ENCODE data around the gene TBX18. TPM values are rescaled to one million over a fixed set of nuclear protein-coding genes. Genes with fewer than 3 reads are reported as not detected.

Gene TBX18
- total and polyA plus RNA-seq, 9 of the 15 experiments (the other 6 are each of a cell fraction or from before 2014, with no cell fraction given), result 4.0 to 36.1 (median 20.7) TPM

DNA sequence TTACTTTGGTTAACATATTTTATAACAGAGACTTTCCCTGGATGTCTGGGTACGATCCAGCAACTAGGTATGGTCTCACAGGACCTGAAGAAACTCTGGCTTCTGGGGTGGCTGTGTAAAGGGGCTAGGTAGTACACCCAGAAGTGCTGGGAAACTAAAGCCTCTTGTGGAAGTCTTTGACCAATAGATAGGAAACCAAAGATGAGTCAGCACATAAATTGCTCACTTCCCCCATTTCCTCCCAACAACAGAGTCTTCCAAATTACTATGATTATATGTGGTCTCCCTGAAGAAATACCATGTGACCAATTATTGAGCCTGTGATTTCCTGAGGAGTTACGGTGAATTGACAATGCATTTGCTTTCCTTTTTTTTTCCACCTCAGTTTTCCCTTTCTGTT is 26.8 kb upstream of the TBX18 start (continued):
- TF ChIP-seq GATAD2B (IDR thresholded peaks at IDR 0.05; ENCODE audit: borderline replicate concordance) (no peak; the same call in 1 of the 2 replicates), NFE2 (IDR thresholded peaks at IDR 0.05; ENCODE audit: low read depth) (peak; percentile 97), ATF7 (IDR thresholded peaks at IDR 0.05) (0 out of 2 replicates have a peak, but pooled peaks have one; percentile 27), POLR2AphosphoS2 (IDR thresholded peaks at IDR 0.05; ENCODE audit: low read length) (no peak), TCF7 (IDR thresholded peaks at IDR 0.05; ENCODE audit: borderline replicate concordance) (no peak), XRCC4 (IDR thresholded peaks at IDR 0.05; ENCODE audit: extremely low read depth, insufficient read depth, insufficient read length) (no peak), CREBBP (IDR thresholded peaks at IDR 0.05; ENCODE audit: low read depth, low read length) (no peak), ZBTB8A (IDR thresholded peaks at IDR 0.05; ENCODE audit: partially characterized antibody) (no peak), ZNF197 (CRISPR knock-in tag; IDR thresholded peaks at IDR 0.05; ENCODE audit: low read depth) (no peak), SOX6 (IDR thresholded peaks at IDR 0.05) (peak; percentile 28; the same call in 1 of the 2 replicates), ERF (CRISPR knock-in tag; IDR thresholded peaks at IDR 0.05) (no peak), ZNF311 (CRISPR knock-in tag; IDR thresholded peaks at IDR 0.05) (no peak), KAT8 (IDR thresholded peaks at IDR 0.05; ENCODE audit: low read depth) (no peak)
- TF ChIP-seq, protein P1, sequence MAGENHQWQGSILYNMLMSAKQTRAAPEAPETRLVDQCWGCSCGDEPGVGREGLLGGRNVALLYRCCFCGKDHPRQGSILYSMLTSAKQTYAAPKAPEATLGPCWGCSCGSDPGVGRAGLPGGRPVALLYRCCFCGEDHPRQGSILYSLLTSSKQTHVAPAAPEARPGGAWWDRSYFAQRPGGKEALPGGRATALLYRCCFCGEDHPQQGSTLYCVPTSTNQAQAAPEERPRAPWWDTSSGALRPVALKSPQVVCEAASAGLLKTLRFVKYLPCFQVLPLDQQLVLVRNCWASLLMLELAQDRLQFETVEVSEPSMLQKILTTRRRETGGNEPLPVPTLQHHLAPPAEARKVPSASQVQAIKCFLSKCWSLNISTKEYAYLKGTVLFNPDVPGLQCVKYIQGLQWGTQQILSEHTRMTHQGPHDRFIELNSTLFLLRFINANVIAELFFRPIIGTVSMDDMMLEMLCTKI (IDR thresholded peaks at IDR 0.05; ENCODE audit: partially characterized antibody), result no peak
- TF ChIP-seq, protein P2, sequence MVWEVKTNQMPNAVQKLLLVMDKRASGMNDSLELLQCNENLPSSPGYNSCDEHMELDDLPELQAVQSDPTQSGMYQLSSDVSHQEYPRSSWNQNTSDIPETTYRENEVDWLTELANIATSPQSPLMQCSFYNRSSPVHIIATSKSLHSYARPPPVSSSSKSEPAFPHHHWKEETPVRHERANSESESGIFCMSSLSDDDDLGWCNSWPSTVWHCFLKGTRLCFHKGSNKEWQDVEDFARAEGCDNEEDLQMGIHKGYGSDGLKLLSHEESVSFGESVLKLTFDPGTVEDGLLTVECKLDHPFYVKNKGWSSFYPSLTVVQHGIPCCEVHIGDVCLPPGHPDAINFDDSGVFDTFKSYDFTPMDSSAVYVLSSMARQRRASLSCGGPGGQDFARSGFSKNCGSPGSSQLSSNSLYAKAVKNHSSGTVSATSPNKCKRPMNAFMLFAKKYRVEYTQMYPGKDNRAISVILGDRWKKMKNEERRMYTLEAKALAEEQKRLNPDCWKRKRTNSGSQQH (CRISPR knock-in tag; IDR thresholded peaks at IDR 0.05), result no peak
- TF ChIP-seq, protein P3, sequence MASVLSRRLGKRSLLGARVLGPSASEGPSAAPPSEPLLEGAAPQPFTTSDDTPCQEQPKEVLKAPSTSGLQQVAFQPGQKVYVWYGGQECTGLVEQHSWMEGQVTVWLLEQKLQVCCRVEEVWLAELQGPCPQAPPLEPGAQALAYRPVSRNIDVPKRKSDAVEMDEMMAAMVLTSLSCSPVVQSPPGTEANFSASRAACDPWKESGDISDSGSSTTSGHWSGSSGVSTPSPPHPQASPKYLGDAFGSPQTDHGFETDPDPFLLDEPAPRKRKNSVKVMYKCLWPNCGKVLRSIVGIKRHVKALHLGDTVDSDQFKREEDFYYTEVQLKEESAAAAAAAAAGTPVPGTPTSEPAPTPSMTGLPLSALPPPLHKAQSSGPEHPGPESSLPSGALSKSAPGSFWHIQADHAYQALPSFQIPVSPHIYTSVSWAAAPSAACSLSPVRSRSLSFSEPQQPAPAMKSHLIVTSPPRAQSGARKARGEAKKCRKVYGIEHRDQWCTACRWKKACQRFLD (CRISPR knock-in tag; IDR thresholded peaks at IDR 0.05), result no peak
- TF ChIP-seq, protein P4, sequence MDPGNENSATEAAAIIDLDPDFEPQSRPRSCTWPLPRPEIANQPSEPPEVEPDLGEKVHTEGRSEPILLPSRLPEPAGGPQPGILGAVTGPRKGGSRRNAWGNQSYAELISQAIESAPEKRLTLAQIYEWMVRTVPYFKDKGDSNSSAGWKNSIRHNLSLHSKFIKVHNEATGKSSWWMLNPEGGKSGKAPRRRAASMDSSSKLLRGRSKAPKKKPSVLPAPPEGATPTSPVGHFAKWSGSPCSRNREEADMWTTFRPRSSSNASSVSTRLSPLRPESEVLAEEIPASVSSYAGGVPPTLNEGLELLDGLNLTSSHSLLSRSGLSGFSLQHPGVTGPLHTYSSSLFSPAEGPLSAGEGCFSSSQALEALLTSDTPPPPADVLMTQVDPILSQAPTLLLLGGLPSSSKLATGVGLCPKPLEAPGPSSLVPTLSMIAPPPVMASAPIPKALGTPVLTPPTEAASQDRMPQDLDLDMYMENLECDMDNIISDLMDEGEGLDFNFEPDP (CRISPR knock-in tag; IDR thresholded peaks at IDR 0.05), result no peak
